Activated CD8-positive, alpha-beta memory T cell treated with anti-CD3 and anti-CD28 coated beads for 48 hours (primary cell): Measurements from ENCODE around the gene FAM25C.
"Not testable (repeated sequence)": the region's sequence is repeated elsewhere in the genome, so short reads cannot be mapped to it uniquely, and the experiment has no call there.

ENCODE experiments used
- DNase-seq, 3 experiments: peaks; one replicate each; pipeline ENCODE4 v3.0.0-alpha.2; 2020; ENCODE audit warnings: low read depth in 2 of 3, low spot score in 2 of 3

The FAM25C gene

GRCh38 chr10:47999691-48000090 lies at the start of gene FAM25C:
Gene FAM25C, minus strand, starts transcription at chr10:47999791. Its CDS starts 26 bp downstream, at chr10:47999765.
- DNase-seq: not testable (repeated sequence)

- DNase-seq: not testable (repeated sequence)
Observed at GRCh38 chr10:48044557-48044956, 45.0 kb upstream of the FAM25C start.

- DNase-seq: not testable (repeated sequence)
Observed at GRCh38 chr10:48031390-48031789, 31.8 kb upstream of the FAM25C start.

- not testable (repeated sequence) for DNase-seq
Observed at GRCh38 chr10:48002306-48002705, 2.7 kb upstream of the FAM25C start.

GRCh38 chr10:47994045-47994444 lies 5.5 kb downstream of the FAM25C start:
- not testable (repeated sequence) for DNase-seq

GRCh38 chr10:47992560-47992959 lies 7.0 kb downstream of the FAM25C start:
- not testable (repeated sequence) for DNase-seq

- not testable (repeated sequence) for DNase-seq
Observed at GRCh38 chr10:47991706-47992105, 7.9 kb downstream of the FAM25C start.

GRCh38 chr10:47990097-47990496 lies 9.5 kb downstream of the FAM25C start:
- DNase-seq: not testable (repeated sequence)

- DNase-seq: not testable (repeated sequence)
Observed at GRCh38 chr10:47989542-47989950, 10.0 kb downstream of the FAM25C start.

GRCh38 chr10:47988718-47989541 lies 10.7 kb downstream of the FAM25C start:
- not testable (repeated sequence) for DNase-seq

GRCh38 chr10:47987952-47988351 lies 11.6 kb downstream of the FAM25C start:
- not testable (repeated sequence) for DNase-seq

- DNase-seq: not testable (repeated sequence)
Observed at GRCh38 chr10:47986413-47987230, 13.0 kb downstream of the FAM25C start.

- not testable (repeated sequence) for DNase-seq
Observed at GRCh38 chr10:47975409-47975808, 24.2 kb downstream of the FAM25C start.

- not testable (repeated sequence) for DNase-seq
Observed at GRCh38 chr10:47973131-47973530, 26.5 kb downstream of the FAM25C start.

GRCh38 chr10:47972077-47972476 lies 27.5 kb downstream of the FAM25C start:
- DNase-seq: not testable (repeated sequence)

GRCh38 chr10:47971598-47971997 lies 28.0 kb downstream of the FAM25C start:
- DNase-seq: not testable (repeated sequence)

GRCh38 chr10:47970047-47970446 lies 29.5 kb downstream of the FAM25C start:
- DNase-seq: not testable (repeated sequence)

- not testable (repeated sequence) for DNase-seq
Observed at GRCh38 chr10:47968988-47969387, 30.6 kb downstream of the FAM25C start.

- not testable (repeated sequence) for DNase-seq
Observed at GRCh38 chr10:47964280-47965063, 35.1 kb downstream of the FAM25C start.

- DNase-seq: not testable (repeated sequence)
Observed at GRCh38 chr10:47962785-47963184, 36.8 kb downstream of the FAM25C start.

GRCh38 chr10:47960699-47961098 lies 38.9 kb downstream of the FAM25C start:
- not testable (repeated sequence) for DNase-seq
